Measurements from ENCODE around the gene CLDN17. TPM values are rescaled to one million over a fixed set of nuclear protein-coding genes. Genes with fewer than 3 reads are reported as not detected.

CLDN17 gene
- polyA plus RNA-seq, 3 donors, result not detected

DNA sequence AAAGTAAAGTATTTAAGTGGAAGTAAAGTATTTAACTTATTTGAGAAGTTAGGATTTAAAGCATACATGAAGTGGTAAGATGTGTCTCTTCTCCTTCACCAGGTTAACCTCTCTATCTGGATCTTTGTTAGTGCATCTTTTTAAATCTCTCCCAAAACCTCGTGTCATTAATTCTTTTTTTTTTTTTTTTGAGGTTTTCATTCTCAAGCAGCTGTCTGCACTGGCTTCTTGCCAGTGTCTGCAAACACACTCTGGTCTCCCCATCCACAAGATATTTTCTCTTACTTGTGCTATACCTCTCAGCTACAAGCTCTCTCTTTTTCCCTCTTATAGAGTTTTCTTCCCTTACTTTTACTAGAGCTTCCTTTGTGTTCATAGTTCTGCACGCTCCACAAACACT lies 49.0 kb downstream of the CLDN17 start:
- no peak for DNase-seq
- TF ChIP-seq, protein P1, sequence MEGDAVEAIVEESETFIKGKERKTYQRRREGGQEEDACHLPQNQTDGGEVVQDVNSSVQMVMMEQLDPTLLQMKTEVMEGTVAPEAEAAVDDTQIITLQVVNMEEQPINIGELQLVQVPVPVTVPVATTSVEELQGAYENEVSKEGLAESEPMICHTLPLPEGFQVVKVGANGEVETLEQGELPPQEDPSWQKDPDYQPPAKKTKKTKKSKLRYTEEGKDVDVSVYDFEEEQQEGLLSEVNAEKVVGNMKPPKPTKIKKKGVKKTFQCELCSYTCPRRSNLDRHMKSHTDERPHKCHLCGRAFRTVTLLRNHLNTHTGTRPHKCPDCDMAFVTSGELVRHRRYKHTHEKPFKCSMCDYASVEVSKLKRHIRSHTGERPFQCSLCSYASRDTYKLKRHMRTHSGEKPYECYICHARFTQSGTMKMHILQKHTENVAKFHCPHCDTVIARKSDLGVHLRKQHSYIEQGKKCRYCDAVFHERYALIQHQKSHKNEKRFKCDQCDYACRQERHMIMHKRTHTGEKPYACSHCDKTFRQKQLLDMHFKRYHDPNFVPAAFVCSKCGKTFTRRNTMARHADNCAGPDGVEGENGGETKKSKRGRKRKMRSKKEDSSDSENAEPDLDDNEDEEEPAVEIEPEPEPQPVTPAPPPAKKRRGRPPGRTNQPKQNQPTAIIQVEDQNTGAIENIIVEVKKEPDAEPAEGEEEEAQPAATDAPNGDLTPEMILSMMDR (IDR thresholded peaks at IDR 0.05), result no peak
- Histone ChIP-seq H3K9ac (ENCODE audit: insufficient read depth, low read length, poor library complexity, severe bottlenecking) (no peak overlapping the region), H3K27me3 (ENCODE audit: control insufficient read depth in 2 of 2, insufficient read depth in 2 of 2, low read length in 2 of 2) (no peaks in the 10 kb centered on the region), H2AFZ (ENCODE audit: insufficient read depth, low read depth, low read length, poor library complexity, severe bottlenecking) (no peak overlapping the region), H3K9me3 (replicated peaks in 1 of 2; ENCODE audit: control insufficient read depth in 1 of 2, insufficient read depth in 1 of 2, low read length in 2 of 2) (peaks cover 0 to 5% of the 10 kb centered on the region in 2 donors), H3K4me3 (replicated peaks in 1 of 3; ENCODE audit: low read depth in 2 of 3, low read length in 3 of 3) (no peak overlapping the region), H3K27ac (ENCODE audit: low read depth in 1 of 2, low read length in 2 of 2) (no peak overlapping the region), H3K4me2 (replicated peaks; ENCODE audit: extremely low read depth, low read length, poor library complexity, severe bottlenecking) (no peak overlapping the region), H3K79me2 (ENCODE audit: insufficient read depth, low read length) (no peaks in the 10 kb centered on the region), H3K36me3 (replicated peaks in 1 of 2; ENCODE audit: control insufficient read depth in 1 of 2, insufficient read depth in 2 of 2, low read length in 2 of 2) (no peaks in the 10 kb centered on the region), H4K20me1 (ENCODE audit: insufficient read depth, low read length) (no peaks in the 10 kb centered on the region), H3K4me1 (ENCODE audit: control insufficient read depth in 1 of 2, insufficient read depth in 2 of 2, low read length in 2 of 2) (no peaks in the 10 kb centered on the region)
- Mint-ChIP-seq H3K36me3 (no peaks in the 10 kb centered on the region), H3K4me1 (no peaks in the 10 kb centered on the region), H3K27me3 (ENCODE audit: low read depth in 3 of 3) (no peaks in the 10 kb centered on the region), H3K4me3 (no peak overlapping the region), H3K27ac (no peak overlapping the region), H3K9me3 (peaks cover 0 to 2% (median 0%) of the 10 kb centered on the region in 7 donors)
- 58% methylated on average over 2 of the region's 2 CpGs for WGBS (ENCODE audit: insufficient coverage)
- intact Hi-C loops (cut with micrococcal nuclease), result no loop called here

DNA sequence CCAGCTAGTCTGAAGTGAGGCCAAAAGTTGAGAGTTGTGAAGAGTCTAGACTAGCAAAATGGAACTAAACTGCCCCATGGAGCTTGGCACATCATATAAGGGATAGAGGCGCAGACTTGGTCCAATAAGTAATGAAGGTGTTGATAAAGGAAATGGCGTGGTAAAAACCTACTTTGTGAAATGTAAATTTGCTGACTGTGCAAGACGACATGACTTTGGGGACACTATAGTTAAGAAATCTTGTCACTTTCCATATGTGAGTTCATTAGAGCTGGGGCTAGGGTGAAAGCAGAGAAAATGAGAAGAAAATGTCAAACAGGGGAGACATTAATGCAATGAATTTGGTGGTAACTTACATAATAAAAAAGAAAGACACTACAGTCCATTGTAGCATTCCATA lies 50.1 kb downstream of the CLDN17 start:
- Histone ChIP-seq H3K27me3 (ENCODE audit: control insufficient read depth in 2 of 2, insufficient read depth in 2 of 2, low read length in 2 of 2) (no peaks in the 10 kb centered on the region), H2AFZ (ENCODE audit: insufficient read depth, low read depth, low read length, poor library complexity, severe bottlenecking) (no peak overlapping the region), H3K36me3 (replicated peaks in 1 of 2; ENCODE audit: control insufficient read depth in 1 of 2, insufficient read depth in 2 of 2, low read length in 2 of 2) (no peaks in the 10 kb centered on the region), H3K4me1 (ENCODE audit: control insufficient read depth in 1 of 2, insufficient read depth in 2 of 2, low read length in 2 of 2) (no peaks in the 10 kb centered on the region), H3K4me3 (replicated peaks in 1 of 3; ENCODE audit: low read depth in 2 of 3, low read length in 3 of 3) (no peak overlapping the region), H3K9me3 (replicated peaks in 1 of 2; ENCODE audit: control insufficient read depth in 1 of 2, insufficient read depth in 1 of 2, low read length in 2 of 2) (peaks cover 0 to 5% of the 10 kb centered on the region in 2 donors), H3K27ac (ENCODE audit: low read depth in 1 of 2, low read length in 2 of 2) (no peak overlapping the region), H3K79me2 (ENCODE audit: insufficient read depth, low read length) (no peaks in the 10 kb centered on the region), H4K20me1 (ENCODE audit: insufficient read depth, low read length) (no peaks in the 10 kb centered on the region), H3K9ac (ENCODE audit: insufficient read depth, low read length, poor library complexity, severe bottlenecking) (no peak overlapping the region), H3K4me2 (replicated peaks; ENCODE audit: extremely low read depth, low read length, poor library complexity, severe bottlenecking) (no peak overlapping the region)
- intact Hi-C loops (cut with micrococcal nuclease), result no loop called here
- Mint-ChIP-seq H3K27me3 (ENCODE audit: low read depth in 3 of 3) (no peaks in the 10 kb centered on the region), H3K36me3 (no peaks in the 10 kb centered on the region), H3K9me3 (peaks cover 0 to 4% (median 0%) of the 10 kb centered on the region in 7 donors), H3K4me3 (no peak overlapping the region), H3K4me1 (no peaks in the 10 kb centered on the region), H3K27ac (no peak overlapping the region)
- TF ChIP-seq, protein P1 (IDR thresholded peaks at IDR 0.05), result no peak
- no peak for DNase-seq
- 87% methylated on average over 3 of the region's 3 CpGs for WGBS (ENCODE audit: insufficient coverage)

Other genes starting within 250 kb of the CLDN17 start
- not detected for gene GRIK1, start 226.8 kb downstream of the CLDN17 start, polyA plus RNA-seq
- gene CLDN8, start 49.3 kb upstream of the CLDN17 start, polyA plus RNA-seq, result not detected
- gene KRTAP24-1, start 116.1 kb upstream of the CLDN17 start, polyA plus RNA-seq, result not detected
- gene KRTAP25-1, start 122.7 kb upstream of the CLDN17 start, polyA plus RNA-seq, result not detected
- not detected for gene KRTAP26-1, start 153.5 kb upstream of the CLDN17 start, polyA plus RNA-seq
- gene KRTAP27-1, start 170.9 kb upstream of the CLDN17 start, polyA plus RNA-seq, result not detected
- gene KRTAP23-1, start 181.8 kb upstream of the CLDN17 start, polyA plus RNA-seq, result not detected
- gene KRTAP13-2, start 205.5 kb upstream of the CLDN17 start, polyA plus RNA-seq, result not detected
- not detected for gene KRTAP13-1, start 229.2 kb upstream of the CLDN17 start, polyA plus RNA-seq